MM.1S (cell line): Measurements from ENCODE around the gene SYT1.

Experiments
- DNase-seq: peaks from one replicate; pipeline ENCODE4 v3.0.0-alpha.2; 2015
- H2AFZ ChIP-seq: fragments of 300-600 bp; sonication (generic); 2 replicates; pipeline ENCODE4 v1.6.0; 2016; ENCODE audit warnings: antibody characterized with exemption, low read length
- H3F3A ChIP-seq: fragments of 300-600 bp; sonication (generic); 2 replicates; pipeline ENCODE4 v1.6.1; 2016; ENCODE audit warnings: mild to moderate bottlenecking, antibody characterized with exemption, low read length, moderate library complexity, mixed read lengths; ENCODE audit not compliant: insufficient read depth
- H3K27ac ChIP-seq: fragments of 300-600 bp; sonication (generic); 2 replicates; pipeline ENCODE4 v1.5.1; 2016; ENCODE audit warnings: mild to moderate bottlenecking, low read length
- H3K27me3 ChIP-seq: fragments of 300-600 bp; sonication (generic); replicated peaks from 2 replicates; pipeline ENCODE4 v1.6.0; 2016; ENCODE audit warnings: low read length; ENCODE audit not compliant: insufficient read depth
- H3K36me3 ChIP-seq: fragments of 300-600 bp; sonication (generic); replicated peaks from 2 replicates; pipeline ENCODE4 v1.6.1; 2016; ENCODE audit warnings: mild to moderate bottlenecking, low read length, mixed read lengths; ENCODE audit not compliant: insufficient read depth
- H3K4me1 ChIP-seq: fragments of 300-600 bp; sonication (generic); 2 replicates; pipeline ENCODE4 v1.6.1; 2016; ENCODE audit warnings: low read length, mixed read lengths
- H3K4me2 ChIP-seq: fragments of 300-600 bp; sonication (generic); 2 replicates; pipeline ENCODE4 v1.6.0; 2016; ENCODE audit warnings: low read depth, low read length
- H3K4me3 ChIP-seq: fragments of 300-600 bp; sonication (generic); 2 replicates; pipeline ENCODE4 v1.5.1; 2016; ENCODE audit warnings: low read length, mixed read lengths
- H3K79me2 ChIP-seq: fragments of 300-600 bp; sonication (generic); 2 replicates; pipeline ENCODE4 v1.6.1; 2016; ENCODE audit warnings: mixed run types, low read length, mixed read lengths
- H3K9ac ChIP-seq: fragments of 300-600 bp; sonication (generic); 2 replicates; pipeline ENCODE4 v1.6.1; 2016; ENCODE audit warnings: low read length, mixed read lengths
- H3K9me2 ChIP-seq: fragments of 300-600 bp; sonication (generic); replicated peaks from 2 replicates; pipeline ENCODE4 v1.6.1; 2016; ENCODE audit warnings: mild to moderate bottlenecking, low read length, mixed read lengths; ENCODE audit not compliant: insufficient read depth
- H3K9me3 ChIP-seq: fragments of 300-600 bp; sonication (generic); replicated peaks from 2 replicates; pipeline ENCODE4 v1.6.1; 2016; ENCODE audit warnings: mild to moderate bottlenecking, low read length, mixed read lengths; ENCODE audit not compliant: insufficient read depth
- H4K20me1 ChIP-seq: fragments of 300-600 bp; sonication (generic); 2 replicates; pipeline ENCODE4 v1.6.1; 2016; ENCODE audit warnings: mild to moderate bottlenecking, low read length, moderate library complexity, mixed read lengths; ENCODE audit not compliant: insufficient read depth
- CTCF ChIP-seq: fragments of 300-600 bp; sonication (generic); IDR thresholded peaks from 2 replicates; pipeline ENCODE4 v1.5.1; 2016; ENCODE audit warnings: antibody characterized with exemption, low read length, mixed read lengths
- EZH2 ChIP-seq: fragments of 300-600 bp; sonication (generic); optimal IDR thresholded peaks from 2 replicates; pipeline ENCODE3; 2017; ENCODE audit warnings: low read depth, mild to moderate bottlenecking, antibody characterized with exemption, low read length, mixed read lengths
- EZH2phosphoT487 ChIP-seq: fragments of 300-600 bp; sonication (generic); IDR thresholded peaks from 2 replicates; pipeline ENCODE4 v1.6.1; 2018; ENCODE audit warnings: antibody characterized with exemption, low read length

Gene SYT1

GRCh38 chr12:79288911-79289310 is 424.3 kb downstream of the SYT1 start:
- Histone ChIP-seq H3K4me3 (no peak overlapping the region), H2AFZ (no peak overlapping the region), H3K9me2 (no peaks in the 10 kb centered on the region), H3K4me1 (no peaks in the 10 kb centered on the region), H3F3A (no peaks in the 10 kb centered on the region), H3K36me3 (no peaks in the 10 kb centered on the region), H3K9ac (no peak overlapping the region), H3K27ac (no peak overlapping the region), H3K27me3 (no peaks in the 10 kb centered on the region), H3K9me3 (no peaks in the 10 kb centered on the region), H4K20me1 (no peaks in the 10 kb centered on the region), H3K4me2 (no peak overlapping the region), H3K79me2 (no peaks in the 10 kb centered on the region)
- TF ChIP-seq EZH2phosphoT487: no peak
- TF ChIP-seq EZH2: no peak
- no peak for TF ChIP-seq CTCF
- DNase-seq: no peak

GRCh38 chr12:79291711-79292110 is 427.1 kb downstream of the SYT1 start:
- Histone ChIP-seq H3K9me3 (no peaks in the 10 kb centered on the region), H3K27me3 (no peaks in the 10 kb centered on the region), H3K9me2 (no peaks in the 10 kb centered on the region), H3K79me2 (no peaks in the 10 kb centered on the region), H3F3A (no peaks in the 10 kb centered on the region), H2AFZ (no peak overlapping the region), H3K4me1 (no peaks in the 10 kb centered on the region), H3K9ac (no peak overlapping the region), H3K4me3 (no peak overlapping the region), H3K36me3 (no peaks in the 10 kb centered on the region), H3K27ac (no peak overlapping the region), H4K20me1 (no peaks in the 10 kb centered on the region), H3K4me2 (no peak overlapping the region)
- TF ChIP-seq EZH2 (no peak), CTCF (no peak), EZH2phosphoT487 (no peak)
- DNase-seq: no peak

DNA sequence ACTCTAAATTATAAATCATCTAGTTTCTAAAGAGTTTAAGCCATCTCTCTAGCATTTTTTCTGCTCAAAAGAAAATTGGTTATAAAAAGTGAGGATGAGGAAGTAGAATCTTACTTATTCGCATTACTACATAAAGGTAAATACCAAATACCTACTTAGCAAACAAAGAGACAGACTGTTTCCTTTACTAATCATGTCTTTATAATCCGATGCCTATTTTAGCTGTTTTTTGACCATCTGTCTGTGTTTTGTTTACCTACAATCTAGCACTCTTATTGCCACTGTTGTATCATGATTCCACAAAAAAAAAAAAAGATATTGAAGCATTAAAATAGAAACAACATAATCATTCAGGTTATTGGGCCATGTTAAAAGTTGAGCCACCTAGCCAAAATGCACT is 430.0 kb downstream of the SYT1 start:
- no peaks in the 10 kb centered on the region for H3K36me3 ChIP-seq
- H3F3A ChIP-seq: no peaks in the 10 kb centered on the region
- no peaks in the 10 kb centered on the region for H3K9me2 ChIP-seq
- H4K20me1 ChIP-seq: no peaks in the 10 kb centered on the region
- H3K4me2 ChIP-seq: no peak overlapping the region
- H2AFZ ChIP-seq: no peak overlapping the region
- TF ChIP-seq EZH2phosphoT487 (no peak), EZH2 (no peak), CTCF (no peak)
- DNase-seq: no peak
- no peaks in the 10 kb centered on the region for H3K27me3 ChIP-seq
- no peak overlapping the region for H3K4me3 ChIP-seq
- H3K4me1 ChIP-seq: no peaks in the 10 kb centered on the region
- H3K27ac ChIP-seq: no peak overlapping the region
- H3K9me3 ChIP-seq: no peaks in the 10 kb centered on the region
- H3K9ac ChIP-seq: no peak overlapping the region
- no peaks in the 10 kb centered on the region for H3K79me2 ChIP-seq
